AG08395 (cell line): ENCODE measurements around the gene EGR4.

Experiments
- DNase-seq: peaks from one replicate; pipeline ENCODE4 v3.0.0; 2012; ENCODE audit warnings: mixed read lengths, low spot score

The EGR4 gene

GRCh38 chr2:73290049-73290839 lies 3.1 kb downstream of the EGR4 start:
- DNase-seq = no peak

GRCh38 chr2:73289304-73289703 lies 4.0 kb downstream of the EGR4 start:
- DNase-seq = no peak

- no peak for DNase-seq
Measured at GRCh38 chr2:73286134-73286655, 7.2 kb downstream of the EGR4 start.

GRCh38 chr2:73285159-73285739 lies 8.1 kb downstream of the EGR4 start:
- no peak for DNase-seq

- DNase-seq = peak; percentile 47
Measured at GRCh38 chr2:73284296-73285158, 8.8 kb downstream of the EGR4 start, which contains the start of gene FBXO41. FBXO41 (minus strand) TSS chr2:73284478; CDS start chr2:73269630, 14,848 bp downstream.

- no peak for DNase-seq
Measured at GRCh38 chr2:73283545-73284295, 9.6 kb downstream of the EGR4 start.

GRCh38 chr2:73282924-73283544 lies 10.3 kb downstream of the EGR4 start:
- no peak for DNase-seq

GRCh38 chr2:73281244-73281643 lies 12.1 kb downstream of the EGR4 start:
- no peak for DNase-seq

- DNase-seq = no peak
Measured at GRCh38 chr2:73279852-73280251, 13.5 kb downstream of the EGR4 start.

- no peak for DNase-seq
Measured at GRCh38 chr2:73272270-73272669, 21.1 kb downstream of the EGR4 start.

GRCh38 chr2:73269686-73270465 lies 23.5 kb downstream of the EGR4 start:
- DNase-seq = no peak

GRCh38 chr2:73268830-73269685 lies 24.3 kb downstream of the EGR4 start:
- DNase-seq = peak; percentile 26

GRCh38 chr2:73268366-73268829 lies 24.9 kb downstream of the EGR4 start:
- DNase-seq = no peak

GRCh38 chr2:73267008-73267407 lies 26.3 kb downstream of the EGR4 start:
- no peak for DNase-seq

- no peak for DNase-seq
Measured at GRCh38 chr2:73266061-73266901, 27.1 kb downstream of the EGR4 start.

- DNase-seq = no peak
Measured at GRCh38 chr2:73265298-73266060, 27.9 kb downstream of the EGR4 start.

- DNase-seq = no peak
Measured at GRCh38 chr2:73264783-73265182, 28.6 kb downstream of the EGR4 start.

- no peak for DNase-seq
Measured at GRCh38 chr2:73264332-73264606, 29.1 kb downstream of the EGR4 start.
